Neuronal stem cell (in vitro differentiated cells): Measurements from ENCODE around the gene ATP8B1.

Source experiments
- DNase-seq: peaks from one replicate; pipeline ENCODE4 v3.0.0-alpha.2; 2013; ENCODE audit warnings: low spot score
- H2AFZ ChIP-seq: one replicate; pipeline ENCODE4 v1.6.1; 2013; ENCODE audit warnings: mild to moderate bottlenecking, low read length, inconsistent platforms
- H2AK5ac ChIP-seq: 2 replicates; pipeline ENCODE4 v1.6.1; 2013; ENCODE audit warnings: low read depth, mild to moderate bottlenecking, inconsistent platforms, low read length, moderate library complexity, mixed read lengths
- H2BK120ac ChIP-seq: 2 replicates; pipeline ENCODE4 v1.6.1; 2013; ENCODE audit warnings: low read depth, mild to moderate bottlenecking, inconsistent platforms, low read length, moderate library complexity, mixed read lengths
- H2BK12ac ChIP-seq: one replicate; pipeline ENCODE4 v1.6.1; 2013; ENCODE audit warnings: low read length, inconsistent platforms
- H2BK15ac ChIP-seq: 2 replicates; pipeline ENCODE4 v1.6.1; 2013; ENCODE audit warnings: mild to moderate bottlenecking, low read length, inconsistent platforms, mixed read lengths
- H2BK5ac ChIP-seq: one replicate; pipeline ENCODE4 v1.6.1; 2013; ENCODE audit warnings: inconsistent platforms, mild to moderate bottlenecking, low read length, moderate library complexity
- H3K14ac ChIP-seq: one replicate; pipeline ENCODE4 v1.6.1; 2013; ENCODE audit warnings: low read length, inconsistent platforms
- H3K18ac ChIP-seq: 2 replicates; pipeline ENCODE4 v1.6.1; 2013; ENCODE audit warnings: low read length, inconsistent platforms
- H3K23ac ChIP-seq: 2 replicates; pipeline ENCODE4 v1.6.1; 2013; ENCODE audit warnings: low read depth, mild to moderate bottlenecking, mixed read lengths, low read length, inconsistent platforms; ENCODE audit not compliant: poor library complexity
- H3K27ac ChIP-seq: replicated peaks from 3 replicates; pipeline ENCODE4 v1.5.1; 2013; ENCODE audit warnings: low read length, inconsistent platforms
- H3K27me3 ChIP-seq, 3 experiments: 2 replicates each; pipeline ENCODE4 v1.6.1; 2013; ENCODE audit warnings: low read length in 3 of 3, mild to moderate bottlenecking in 2 of 3, inconsistent platforms in 1 of 3, low read depth in 1 of 3, mixed read lengths in 1 of 3, moderate library complexity in 1 of 3; ENCODE audit not compliant: control insufficient read depth in 3 of 3, insufficient read depth in 3 of 3
- H3K36me3 ChIP-seq, 2 donors: replicated peaks in 1 of 2; 2 replicates each; pipeline ENCODE4 v1.6.1; 2013; ENCODE audit warnings: low read length in 2 of 2; ENCODE audit not compliant: control insufficient read depth in 2 of 2, insufficient read depth in 2 of 2
- H3K4ac ChIP-seq: 2 replicates; pipeline ENCODE4 v1.6.1; 2013; ENCODE audit warnings: inconsistent platforms, mild to moderate bottlenecking, low read length, moderate library complexity
- H3K4me1 ChIP-seq, 2 donors: 1 replicate in 1 of 2; 2 replicates in 1 of 2; pipeline ENCODE4 v1.6.1; 2013; ENCODE audit warnings: low read length in 2 of 2, low read depth in 1 of 2; ENCODE audit not compliant: control insufficient read depth in 2 of 2, insufficient read depth in 1 of 2
- H3K4me2 ChIP-seq: one replicate; pipeline ENCODE4 v1.6.1; 2013; ENCODE audit warnings: mild to moderate bottlenecking, low read length, inconsistent platforms; ENCODE audit not compliant: insufficient read depth, poor library complexity, severe bottlenecking
- H3K4me3 ChIP-seq, 2 donors: 2 replicates each; pipeline ENCODE4 v1.5.1; 2013; ENCODE audit warnings: low read length in 2 of 2, mild to moderate bottlenecking in 2 of 2, inconsistent platforms in 1 of 2, moderate library complexity in 1 of 2
- H3K79me1 ChIP-seq: one replicate; pipeline ENCODE4 v1.6.1; 2013; ENCODE audit warnings: low read depth, mild to moderate bottlenecking, inconsistent platforms, low read length, moderate library complexity
- H3K9ac ChIP-seq: one replicate; pipeline ENCODE4 v1.6.1; 2013; ENCODE audit warnings: mild to moderate bottlenecking, low read depth, low read length, inconsistent platforms; ENCODE audit not compliant: poor library complexity
- H3K9me3 ChIP-seq, 2 donors: replicated peaks in 1 of 2; 2 replicates each; pipeline versions ENCODE3 to v1.6.1; 2013; ENCODE audit warnings: low read length in 2 of 2, mild to moderate bottlenecking in 2 of 2, inconsistent platforms in 1 of 2, low read depth in 1 of 2, mixed read lengths in 1 of 2, moderate library complexity in 1 of 2; ENCODE audit not compliant: control insufficient read depth in 2 of 2, insufficient read depth in 1 of 2
- H4K8ac ChIP-seq: one replicate; pipeline ENCODE4 v1.6.1; 2013; ENCODE audit warnings: low read depth, mild to moderate bottlenecking, inconsistent platforms, low read length, moderate library complexity
- H4K91ac ChIP-seq: one replicate; pipeline ENCODE4 v1.6.1; 2013; ENCODE audit warnings: low read length, low read depth, mild to moderate bottlenecking, inconsistent platforms; ENCODE audit not compliant: poor library complexity
- WGBS, 2 donors: extraction: QIAGEN DNeasy Blood & Tissue Kit; methylation state at CpG; one replicate each; pipeline ENCODE4 v1.1.7; 2013; ENCODE audit warnings: missing lambda C conversion rate in 2 of 2, mixed read lengths in 1 of 2; ENCODE audit not compliant: insufficient read length in 2 of 2, insufficient replicate concordance in 1 of 2; ENCODE audit errors: extremely low coverage in 2 of 2; 5-methylcytosine and 5-hydroxymethylcytosine counted together

The ATP8B1 gene

DNA sequence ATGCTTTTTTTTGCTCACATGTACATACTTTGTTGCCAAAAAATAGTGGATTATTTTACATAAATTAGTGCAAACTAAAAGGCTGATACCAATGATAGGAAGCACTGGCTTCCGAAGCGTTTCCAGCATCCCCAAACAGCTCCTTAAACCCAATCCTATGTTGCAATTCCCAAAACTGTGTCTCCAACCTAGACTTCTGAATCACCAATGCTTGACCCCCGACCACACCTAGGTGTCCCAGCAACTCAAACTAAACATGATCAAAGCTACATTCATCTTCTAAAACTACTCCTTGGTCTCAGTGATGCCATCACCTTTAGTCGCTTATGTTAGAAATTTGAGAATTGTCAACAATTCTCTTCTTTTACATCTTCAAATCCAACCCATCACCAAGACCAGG lies 13.4 kb downstream of the ATP8B1 start:
- Histone ChIP-seq H2BK15ac (no peak overlapping the region), H3K23ac (no peak overlapping the region), H3K4me1 (peaks cover 3 to 4% of the 10 kb centered on the region in 2 donors), H3K79me1 (no peaks in the 10 kb centered on the region), H2BK5ac (no peak overlapping the region), H2BK12ac (no peak overlapping the region), H3K9me3 (no peaks in the 10 kb centered on the region), H3K36me3 (no peaks in the 10 kb centered on the region), H4K8ac (no peak overlapping the region), H3K14ac (no peak overlapping the region), H3K4me2 (no peak overlapping the region), H3K4ac (no peak overlapping the region), H3K9ac (no peak overlapping the region), H3K27ac (no peak overlapping the region), H2AFZ (no peak overlapping the region), H3K4me3 (no peak overlapping the region), H2BK120ac (no peak overlapping the region), H3K27me3 (no peaks in the 10 kb centered on the region), H4K91ac (no peak overlapping the region), H3K18ac (no peak overlapping the region), H2AK5ac (no peak overlapping the region)
- no CpG with 5 or more reads among the region's 4 CpGs for WGBS, 2 donors
- no peak for DNase-seq

DNA sequence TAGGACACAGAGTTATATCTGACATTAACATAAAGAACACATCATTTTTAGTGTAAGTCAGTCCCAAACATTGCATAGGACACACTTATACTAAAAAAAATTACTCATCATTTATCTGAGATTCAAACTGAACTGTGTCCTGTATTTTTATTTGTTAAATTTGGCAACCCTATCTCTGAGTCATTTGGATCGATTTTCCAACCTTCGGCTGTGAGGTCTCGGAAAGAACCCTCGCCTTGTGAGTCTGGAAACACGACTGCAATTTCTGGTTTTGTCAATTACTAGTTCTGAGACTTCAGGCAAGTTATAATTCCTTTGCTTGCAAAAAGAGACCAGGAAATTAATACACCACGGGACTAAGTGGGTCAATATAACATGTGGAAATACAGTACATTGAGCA lies 14.0 kb downstream of the ATP8B1 start:
- no peak overlapping the region for H2AFZ ChIP-seq
- no peaks in the 10 kb centered on the region for H3K27me3 ChIP-seq
- no peaks in the 10 kb centered on the region for H3K36me3 ChIP-seq
- H3K4me3 ChIP-seq = no peak overlapping the region
- no CpG with 5 or more reads among the region's 6 CpGs for WGBS, 2 donors
- H3K4me1 ChIP-seq = peaks cover 3 to 7% of the 10 kb centered on the region in 2 donors
- H2BK120ac ChIP-seq = no peak overlapping the region
- H3K9me3 ChIP-seq = no peaks in the 10 kb centered on the region
- no peak overlapping the region for H3K4ac ChIP-seq
- H3K9ac ChIP-seq = no peak overlapping the region
- no peak overlapping the region for H3K23ac ChIP-seq
- no peak overlapping the region for H2BK5ac ChIP-seq
- DNase-seq = no peak
- no peak overlapping the region for H3K18ac ChIP-seq
- no peaks in the 10 kb centered on the region for H3K79me1 ChIP-seq
- no peak overlapping the region for H2BK15ac ChIP-seq
- H3K27ac ChIP-seq = no peak overlapping the region
- H2BK12ac ChIP-seq = no peak overlapping the region
- no peak overlapping the region for H2AK5ac ChIP-seq
- H3K14ac ChIP-seq = no peak overlapping the region
- H3K4me2 ChIP-seq = no peak overlapping the region
- H4K8ac ChIP-seq = no peak overlapping the region
- H4K91ac ChIP-seq = no peak overlapping the region

DNA sequence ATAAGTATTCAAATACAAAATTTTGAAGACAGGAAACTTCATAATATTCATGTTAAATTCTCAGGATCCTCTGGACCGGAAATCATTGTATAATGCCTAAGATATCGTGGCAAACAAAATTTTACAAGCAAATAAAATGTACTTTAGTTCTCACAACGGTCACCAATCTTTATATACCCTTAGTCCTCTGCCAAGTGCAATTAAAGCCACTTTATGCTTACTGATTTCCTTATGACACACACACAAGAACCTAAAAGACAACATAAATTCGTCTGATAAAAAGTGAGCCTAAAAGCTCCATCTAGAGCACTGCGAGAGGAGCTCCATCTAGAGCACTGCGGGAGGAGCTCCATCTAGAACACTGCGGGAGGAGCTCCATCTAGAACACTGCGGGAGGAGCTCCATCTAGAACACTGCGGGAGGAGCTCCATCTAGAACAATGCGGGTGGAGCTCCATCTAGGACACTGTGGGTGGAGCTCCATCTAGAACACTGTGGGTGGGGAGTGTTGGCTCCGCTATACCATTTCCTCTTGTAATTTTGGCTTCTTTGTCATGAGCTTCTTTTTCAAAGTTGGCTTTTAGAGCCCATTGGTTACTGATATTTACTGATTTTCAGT lies 15.9 kb downstream of the ATP8B1 start:
- Histone ChIP-seq H3K23ac (no peak overlapping the region), H3K18ac (no peak overlapping the region), H4K8ac (no peak overlapping the region), H2BK12ac (no peak overlapping the region), H3K14ac (no peak overlapping the region), H3K9me3 (no peaks in the 10 kb centered on the region), H3K4me3 (no peak overlapping the region), H2AFZ (no peak overlapping the region), H3K27ac (no peak overlapping the region), H2BK120ac (no peak overlapping the region), H2AK5ac (no peak overlapping the region), H3K79me1 (no peaks in the 10 kb centered on the region), H3K4me1 (peaks cover 0 to 6% of the 10 kb centered on the region in 2 donors), H3K4me2 (no peak overlapping the region), H3K9ac (no peak overlapping the region), H3K4ac (no peak overlapping the region), H3K36me3 (no peaks in the 10 kb centered on the region), H2BK5ac (no peak overlapping the region), H4K91ac (no peak overlapping the region), H2BK15ac (no peak overlapping the region), H3K27me3 (no peaks in the 10 kb centered on the region)
- WGBS, 2 donors = no CpG with 5 or more reads among the region's 11 CpGs
- no peak for DNase-seq

GRCh38 chr18:57785751-57786437 lies 17.2 kb downstream of the ATP8B1 start:
- H3K27me3 ChIP-seq = no peaks in the 10 kb centered on the region
- H3K23ac ChIP-seq = no peak overlapping the region
- no peak for DNase-seq
- no CpG with 5 or more reads among the region's 8 CpGs for WGBS, 2 donors
- no peak overlapping the region for H3K27ac ChIP-seq
- H3K4ac ChIP-seq = no peak overlapping the region
- no peak overlapping the region for H3K9ac ChIP-seq
- H2BK120ac ChIP-seq = no peak overlapping the region
- H3K36me3 ChIP-seq = no peaks in the 10 kb centered on the region
- H4K91ac ChIP-seq = no peak overlapping the region
- H3K4me3 ChIP-seq = no peak overlapping the region
- H3K79me1 ChIP-seq = no peaks in the 10 kb centered on the region
- no peak overlapping the region for H2BK5ac ChIP-seq
- H3K9me3 ChIP-seq = no peaks in the 10 kb centered on the region
- H2BK15ac ChIP-seq = no peak overlapping the region
- H3K18ac ChIP-seq = no peak overlapping the region
- H3K14ac ChIP-seq = no peak overlapping the region
- no peak overlapping the region for H4K8ac ChIP-seq
- no peak overlapping the region for H2AFZ ChIP-seq
- peaks cover 0 to 6% of the 10 kb centered on the region in 2 donors for H3K4me1 ChIP-seq
- no peak overlapping the region for H3K4me2 ChIP-seq
- no peak overlapping the region for H2AK5ac ChIP-seq
- H2BK12ac ChIP-seq = no peak overlapping the region
